Endothelial cell (in vitro differentiated cells): Measurements from ENCODE around the gene UBE2QL1. TPM values are rescaled to one million over a fixed set of nuclear protein-coding genes. Genes with fewer than 3 reads are reported as not detected.

ENCODE experiments used
- DNase-seq: peaks from one replicate; pipeline ENCODE4 v3.0.0; 2021; ENCODE audit warnings: low spot score
- H3K27ac Mint-ChIP-seq: one replicate; pipeline ENCODE4 v1.8.0; 2021; ENCODE audit warnings: mixed read lengths, inconsistent platforms; ENCODE audit not compliant: unreplicated experiment
- H3K27me3 Mint-ChIP-seq: one replicate; pipeline ENCODE4 v1.8.0; 2021; ENCODE audit warnings: mild to moderate bottlenecking, moderate library complexity, mixed read lengths, inconsistent platforms; ENCODE audit not compliant: unreplicated experiment
- H3K36me3 Mint-ChIP-seq: one replicate; pipeline ENCODE4 v1.8.0; 2021; ENCODE audit warnings: mild to moderate bottlenecking, low read depth, mixed read lengths, inconsistent platforms; ENCODE audit not compliant: unreplicated experiment
- H3K4me1 Mint-ChIP-seq: one replicate; pipeline ENCODE4 v1.8.0; 2021; ENCODE audit warnings: mild to moderate bottlenecking, mixed read lengths, inconsistent platforms; ENCODE audit not compliant: unreplicated experiment
- H3K4me3 Mint-ChIP-seq: one replicate; pipeline ENCODE4 v1.8.0; 2021; ENCODE audit warnings: mild to moderate bottlenecking, mixed read lengths, inconsistent platforms; ENCODE audit not compliant: unreplicated experiment
- H3K9me3 Mint-ChIP-seq: one replicate; pipeline ENCODE4 v1.8.0; 2021; ENCODE audit warnings: mixed read lengths, inconsistent platforms; ENCODE audit not compliant: unreplicated experiment
- CTCF ChIP-seq: fragments of 200-600 bp; sonication (generic); IDR thresholded peaks from one replicate; pipeline ENCODE4 v1.5.0; 2021; ENCODE audit warnings: antibody characterized with exemption; ENCODE audit not compliant: unreplicated experiment
- total RNA-seq: library from RNA; stranded (reverse); fragmentation: NEBNext Ultra II Directional; extraction: Animal tissue kit (Norgen Biotek cat#: 25700); gene quantifications from one replicate; pipeline ENCODE4 v1.2.1, GENCODE V29; 2021; ENCODE audit not compliant: unreplicated experiment

The UBE2QL1 gene
- total RNA-seq, 1 donor from 2014 or later = 0.85 TPM

- H3K36me3 Mint-ChIP-seq = no peaks in the 10 kb centered on the region
- TF ChIP-seq CTCF = no peak
- H3K27me3 Mint-ChIP-seq = peaks cover 10% of the 10 kb centered on the region
- H3K27ac Mint-ChIP-seq = no peak overlapping the region
- DNase-seq = no peak
- peaks cover 3% of the 10 kb centered on the region for H3K9me3 Mint-ChIP-seq
- H3K4me3 Mint-ChIP-seq = no peak overlapping the region
- H3K4me1 Mint-ChIP-seq = peaks cover 7% of the 10 kb centered on the region
Measured at GRCh38 chr5:6418679-6419276, 29.9 kb upstream of the UBE2QL1 start.

DNA sequence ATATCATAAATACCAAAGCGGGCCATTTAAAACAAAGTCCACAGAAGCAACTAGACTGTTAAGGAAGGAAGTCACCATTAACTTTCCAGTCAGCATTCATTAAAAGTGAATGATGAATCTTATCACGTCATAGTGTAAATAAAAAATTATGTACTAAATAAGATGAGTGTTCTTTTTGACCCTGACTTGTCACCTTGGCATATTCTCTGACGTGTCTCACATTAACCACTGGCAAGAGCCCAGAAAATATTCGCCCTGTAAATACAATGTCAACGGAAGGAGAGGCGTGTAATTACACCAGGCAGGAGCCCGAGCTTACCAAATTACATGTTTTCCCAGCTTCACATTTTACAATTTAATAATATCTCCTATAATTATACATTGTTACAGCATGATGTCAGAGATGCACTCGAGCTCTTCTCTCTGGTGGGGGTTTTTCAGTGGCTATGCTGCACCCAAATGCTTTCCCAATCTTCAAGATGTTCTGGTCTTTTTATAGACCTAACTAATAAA, 29.3 kb upstream of the UBE2QL1 start:
- H3K27ac Mint-ChIP-seq = no peak overlapping the region

DNA sequence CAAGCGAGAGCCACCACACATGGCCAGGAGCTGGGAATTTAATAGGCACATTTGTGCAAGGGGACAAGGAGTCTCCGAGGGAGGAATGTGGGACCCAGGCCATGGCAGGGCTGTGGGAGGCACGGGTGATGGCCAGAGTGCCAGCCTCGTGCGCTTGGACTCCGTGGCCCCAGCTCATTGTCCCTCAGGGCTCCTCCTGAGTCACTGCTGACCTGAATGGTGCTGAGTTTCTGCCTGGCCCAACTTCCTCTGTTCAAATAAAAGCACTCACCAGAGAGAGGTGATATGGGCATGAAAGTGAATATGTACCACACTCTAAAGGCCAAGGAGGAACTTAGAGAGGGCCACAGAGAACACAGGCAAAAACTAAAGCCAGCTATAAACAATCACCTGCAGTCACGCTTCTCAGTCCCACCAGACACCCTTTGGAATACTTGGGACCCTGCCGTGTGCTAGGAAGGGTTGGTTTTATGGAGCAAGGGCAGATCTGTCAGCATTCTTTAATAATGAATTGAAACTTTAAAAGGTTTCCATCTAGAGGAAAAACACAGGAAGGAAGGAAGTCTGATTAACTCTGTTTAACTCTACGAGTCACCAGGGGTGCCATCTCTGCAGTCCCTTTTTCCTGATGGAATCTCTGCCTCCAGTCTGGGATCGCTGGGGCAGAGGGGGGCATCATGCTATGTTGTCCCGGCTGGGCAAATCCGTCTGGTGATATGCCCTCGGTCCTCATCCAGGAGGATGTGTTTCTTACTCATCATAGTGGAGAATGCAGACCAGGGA, 25.1 kb upstream of the UBE2QL1 start:
- H3K36me3 Mint-ChIP-seq = no peaks in the 10 kb centered on the region
- no peak overlapping the region for H3K4me3 Mint-ChIP-seq
- DNase-seq = no peak
- no peak overlapping the region for H3K27ac Mint-ChIP-seq
- peaks cover 5% of the 10 kb centered on the region for H3K27me3 Mint-ChIP-seq
- H3K4me1 Mint-ChIP-seq = peaks cover 7% of the 10 kb centered on the region
- no peaks in the 10 kb centered on the region for H3K9me3 Mint-ChIP-seq
- no peak for TF ChIP-seq CTCF

More for the DNA sequence above, 29.3 kb upstream of the UBE2QL1 start:
- no peak for DNase-seq
- H3K36me3 Mint-ChIP-seq = no peaks in the 10 kb centered on the region
- no peak for TF ChIP-seq CTCF
- no peak overlapping the region for H3K4me3 Mint-ChIP-seq
- H3K27me3 Mint-ChIP-seq = peaks cover 10% of the 10 kb centered on the region
- H3K4me1 Mint-ChIP-seq = peaks cover 7% of the 10 kb centered on the region
- peaks cover 3% of the 10 kb centered on the region for H3K9me3 Mint-ChIP-seq

- no peak for DNase-seq
- no peak overlapping the region for H3K27ac Mint-ChIP-seq
- no peaks in the 10 kb centered on the region for H3K9me3 Mint-ChIP-seq
- no peaks in the 10 kb centered on the region for H3K36me3 Mint-ChIP-seq
- no peak for TF ChIP-seq CTCF
- no peak overlapping the region for H3K4me3 Mint-ChIP-seq
- peaks cover 5% of the 10 kb centered on the region for H3K27me3 Mint-ChIP-seq
- H3K4me1 Mint-ChIP-seq = peaks cover 7% of the 10 kb centered on the region
Measured at GRCh38 chr5:6424110-6424659, 24.5 kb upstream of the UBE2QL1 start.
